NCI-H1105 treated with DMSO at 0.1 percent for 48 hours (cell line): ENCODE results near the gene AXIN2.

Experiments used
- DNase-seq: peaks from one replicate; lab custom pipeline; 2025; lab: John Stamatoyannopoulos, UW

AXIN2 gene, protein sequence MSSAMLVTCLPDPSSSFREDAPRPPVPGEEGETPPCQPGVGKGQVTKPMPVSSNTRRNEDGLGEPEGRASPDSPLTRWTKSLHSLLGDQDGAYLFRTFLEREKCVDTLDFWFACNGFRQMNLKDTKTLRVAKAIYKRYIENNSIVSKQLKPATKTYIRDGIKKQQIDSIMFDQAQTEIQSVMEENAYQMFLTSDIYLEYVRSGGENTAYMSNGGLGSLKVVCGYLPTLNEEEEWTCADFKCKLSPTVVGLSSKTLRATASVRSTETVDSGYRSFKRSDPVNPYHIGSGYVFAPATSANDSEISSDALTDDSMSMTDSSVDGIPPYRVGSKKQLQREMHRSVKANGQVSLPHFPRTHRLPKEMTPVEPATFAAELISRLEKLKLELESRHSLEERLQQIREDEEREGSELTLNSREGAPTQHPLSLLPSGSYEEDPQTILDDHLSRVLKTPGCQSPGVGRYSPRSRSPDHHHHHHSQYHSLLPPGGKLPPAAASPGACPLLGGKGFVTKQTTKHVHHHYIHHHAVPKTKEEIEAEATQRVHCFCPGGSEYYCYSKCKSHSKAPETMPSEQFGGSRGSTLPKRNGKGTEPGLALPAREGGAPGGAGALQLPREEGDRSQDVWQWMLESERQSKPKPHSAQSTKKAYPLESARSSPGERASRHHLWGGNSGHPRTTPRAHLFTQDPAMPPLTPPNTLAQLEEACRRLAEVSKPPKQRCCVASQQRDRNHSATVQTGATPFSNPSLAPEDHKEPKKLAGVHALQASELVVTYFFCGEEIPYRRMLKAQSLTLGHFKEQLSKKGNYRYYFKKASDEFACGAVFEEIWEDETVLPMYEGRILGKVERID

GRCh38 chr17:65561452-65562205, at the start of gene AXIN2:
TSS of gene AXIN2 (minus strand) at chr17:65561648. CDS start at chr17:65558620, 3,028 bp downstream.
- peak; percentile 75 for DNase-seq

DNA sequence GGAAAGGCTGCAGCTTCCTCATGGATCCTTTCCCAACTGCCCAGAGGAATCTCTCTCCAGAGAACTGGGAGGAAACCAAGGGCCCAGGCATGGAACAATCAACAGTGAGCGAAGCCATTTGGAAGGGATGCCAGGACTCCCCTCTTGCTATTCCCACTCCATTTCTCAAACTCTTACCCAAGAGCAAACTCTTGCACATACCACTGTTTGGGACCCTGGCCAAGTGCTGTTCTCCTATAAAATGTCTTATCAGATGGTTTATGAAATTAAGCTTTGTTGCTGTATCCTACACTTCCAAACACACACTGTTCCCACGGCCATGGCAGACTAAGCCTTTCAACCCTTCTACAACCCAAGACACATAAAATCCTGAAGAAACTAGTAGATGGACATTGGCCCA, 48.3 kb upstream of the AXIN2 start:
- DNase-seq, result no peak

- no peak for DNase-seq
Measured at GRCh38 chr17:65609286-65609685, 47.8 kb upstream of the AXIN2 start.

GRCh38 chr17:65604070-65604469, 42.6 kb upstream of the AXIN2 start:
- no peak for DNase-seq

DNA sequence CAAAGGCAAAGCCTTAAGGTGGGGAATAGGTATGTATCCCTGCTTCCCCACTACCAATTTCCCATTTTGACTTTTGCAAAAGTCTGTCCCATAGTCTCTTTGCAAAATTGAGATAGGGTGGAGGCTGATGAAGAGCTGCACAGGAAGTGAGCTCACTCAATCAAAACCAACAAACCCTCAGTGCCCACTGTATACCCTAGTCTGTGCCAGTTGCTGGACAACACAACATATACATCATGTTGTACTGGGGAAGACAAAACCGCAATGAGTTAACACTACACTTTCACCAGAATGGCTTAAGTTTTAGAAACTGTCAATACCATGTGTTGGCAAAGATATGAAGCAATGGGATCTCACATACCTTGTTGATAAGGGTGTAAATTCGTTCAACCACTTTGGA, 40.4 kb upstream of the AXIN2 start:
- DNase-seq, result no peak

DNA sequence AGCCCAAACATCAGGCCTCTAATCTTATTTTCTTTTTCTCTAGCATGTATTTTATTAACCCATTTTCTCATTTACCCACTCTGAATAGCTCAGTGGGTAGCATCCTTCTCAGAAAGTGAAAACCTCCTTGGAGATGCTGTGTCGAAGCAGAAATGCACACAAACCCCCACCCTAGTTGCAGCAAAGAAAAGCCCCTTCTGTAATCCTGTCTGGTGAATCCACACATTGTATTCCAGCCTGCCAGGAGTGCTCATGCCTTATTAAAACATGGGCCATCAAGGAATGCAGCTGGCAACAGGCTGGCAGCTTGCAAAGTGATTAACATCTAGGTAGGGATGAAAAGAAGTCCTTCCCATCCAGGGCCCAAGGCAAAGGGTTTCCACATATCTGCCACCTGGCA, 39.7 kb upstream of the AXIN2 start:
- no peak for DNase-seq

DNA sequence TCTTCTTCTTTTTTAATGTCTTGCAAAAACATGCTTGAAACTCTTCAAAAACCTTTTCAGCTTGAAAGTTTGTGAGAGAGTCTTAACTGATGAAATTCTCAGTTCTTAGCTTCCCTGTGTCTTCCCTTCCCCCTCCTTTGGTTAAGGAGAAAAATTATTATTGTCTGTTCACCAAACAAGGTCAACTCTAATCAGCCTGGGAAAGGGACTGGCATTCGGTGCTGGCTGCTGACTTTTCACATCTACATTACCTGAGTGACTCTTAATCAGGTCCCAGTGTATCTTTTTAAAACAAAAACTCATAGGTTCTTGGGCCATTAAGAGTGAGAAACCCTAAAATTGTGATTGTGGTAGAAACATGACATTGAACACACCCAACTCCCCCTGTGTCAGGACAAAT, 39.1 kb upstream of the AXIN2 start:
- no peak for DNase-seq

- DNase-seq, result no peak
Measured at GRCh38 chr17:65599650-65600049, 38.2 kb upstream of the AXIN2 start.

DNA sequence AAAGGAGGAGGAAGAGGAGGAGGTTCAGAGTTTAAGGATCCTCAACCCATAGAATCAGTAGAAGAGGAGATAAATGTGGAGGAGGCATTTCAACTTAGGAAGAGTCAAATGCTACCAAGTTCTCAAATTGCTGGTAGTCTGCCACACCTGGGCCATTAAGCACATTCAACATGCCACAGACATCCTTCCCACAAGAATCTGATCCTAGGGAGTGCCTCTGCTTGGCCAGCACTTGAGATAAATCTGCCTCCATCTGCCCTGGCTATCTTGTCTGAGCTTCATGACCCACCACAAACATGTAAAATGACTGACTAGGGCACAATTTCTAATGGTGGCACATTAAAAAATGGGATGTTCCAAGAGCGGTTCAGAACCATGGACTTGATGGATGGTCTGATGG, 37.3 kb upstream of the AXIN2 start:
- DNase-seq, result no peak

GRCh38 chr17:65595071-65595656, 33.7 kb upstream of the AXIN2 start:
- DNase-seq, result no peak

DNA sequence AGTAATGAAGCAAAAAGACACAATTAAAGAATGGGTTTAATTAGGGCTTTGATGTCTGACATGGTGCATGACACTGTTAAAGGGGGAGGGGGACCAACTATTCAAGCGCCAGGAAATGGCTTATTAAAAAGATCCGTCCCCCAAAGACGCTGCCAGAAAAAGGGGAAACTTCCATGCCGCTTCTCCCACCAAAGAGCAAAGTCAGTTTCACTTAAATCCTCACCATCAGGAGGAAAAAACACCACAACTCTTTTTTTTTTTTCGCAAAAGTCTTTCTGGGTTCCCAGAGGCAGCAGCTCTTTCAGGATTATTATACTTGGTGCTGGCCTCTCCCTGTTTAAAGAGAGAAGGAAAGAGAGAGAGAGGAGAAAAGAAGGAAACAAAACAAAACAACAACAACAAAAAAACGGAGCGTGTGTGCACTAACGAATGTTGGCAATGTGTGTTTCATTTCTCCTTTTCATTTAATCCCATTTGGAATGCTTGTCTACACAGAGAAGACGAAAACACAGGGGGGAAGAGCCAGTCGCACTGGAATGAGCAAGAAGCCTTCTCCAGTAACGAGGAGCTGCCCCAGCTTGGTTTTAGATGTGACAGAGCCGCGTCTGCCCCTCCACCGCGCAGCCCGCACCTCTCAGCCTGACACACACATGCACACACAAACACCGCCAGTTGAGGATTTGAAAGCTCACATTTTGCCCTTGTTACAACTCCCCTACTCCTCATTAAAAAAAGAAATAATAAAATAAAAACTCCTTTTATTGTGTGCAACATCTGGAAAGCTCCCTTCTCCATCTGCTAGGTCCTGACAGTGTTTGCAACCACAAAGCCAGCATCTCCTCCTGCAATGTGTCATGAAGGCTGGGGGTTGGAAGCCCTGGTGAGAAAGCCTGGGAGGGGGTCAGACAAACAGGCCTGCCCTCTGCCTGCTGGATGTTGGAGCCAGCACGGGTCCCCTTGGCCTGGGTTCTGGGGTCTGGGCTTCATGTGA, 32.7 kb upstream of the AXIN2 start:
- DNase-seq, result no peak

DNA sequence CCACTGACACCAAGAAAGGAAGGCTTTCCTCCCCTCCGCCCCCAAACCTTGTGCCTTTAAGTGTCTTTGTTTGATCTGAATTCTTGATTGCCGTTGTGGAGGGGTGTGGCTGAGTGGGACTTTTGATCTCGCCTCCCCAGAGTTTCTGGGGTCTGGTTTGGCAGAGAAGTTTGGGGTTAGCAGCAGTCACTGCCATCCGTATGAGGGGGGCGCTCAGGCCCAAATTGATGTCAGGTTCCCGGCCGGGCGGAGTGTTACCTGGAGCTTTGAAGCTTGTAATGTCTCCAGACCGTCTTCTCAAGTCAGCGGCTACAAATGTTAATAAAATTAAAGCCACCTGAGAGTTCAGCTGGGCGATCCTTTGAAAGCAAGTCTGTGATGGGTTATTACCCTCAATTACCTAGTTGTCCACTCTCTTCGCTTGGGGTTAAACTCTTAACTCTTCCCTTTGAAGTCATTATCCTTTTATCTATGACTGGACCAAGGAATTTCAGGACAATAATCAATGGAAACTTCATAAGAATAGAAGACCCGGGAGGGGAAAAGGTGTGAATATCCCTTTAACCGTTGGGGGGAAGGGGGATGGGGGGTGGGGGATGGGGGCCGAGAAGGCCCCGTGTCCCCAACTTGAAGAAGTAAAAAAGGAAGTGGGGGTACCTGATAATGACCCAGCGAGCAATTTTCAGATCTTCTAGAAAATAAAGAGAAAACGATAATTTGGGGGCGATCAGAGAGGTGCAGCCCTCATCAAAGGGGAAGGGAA, 31.8 kb upstream of the AXIN2 start:
- no peak for DNase-seq

GRCh38 chr17:65592125-65592965, 30.9 kb upstream of the AXIN2 start:
- DNase-seq, result no peak

- DNase-seq, result no peak
Measured at GRCh38 chr17:65589321-65589720, 27.9 kb upstream of the AXIN2 start.

DNA sequence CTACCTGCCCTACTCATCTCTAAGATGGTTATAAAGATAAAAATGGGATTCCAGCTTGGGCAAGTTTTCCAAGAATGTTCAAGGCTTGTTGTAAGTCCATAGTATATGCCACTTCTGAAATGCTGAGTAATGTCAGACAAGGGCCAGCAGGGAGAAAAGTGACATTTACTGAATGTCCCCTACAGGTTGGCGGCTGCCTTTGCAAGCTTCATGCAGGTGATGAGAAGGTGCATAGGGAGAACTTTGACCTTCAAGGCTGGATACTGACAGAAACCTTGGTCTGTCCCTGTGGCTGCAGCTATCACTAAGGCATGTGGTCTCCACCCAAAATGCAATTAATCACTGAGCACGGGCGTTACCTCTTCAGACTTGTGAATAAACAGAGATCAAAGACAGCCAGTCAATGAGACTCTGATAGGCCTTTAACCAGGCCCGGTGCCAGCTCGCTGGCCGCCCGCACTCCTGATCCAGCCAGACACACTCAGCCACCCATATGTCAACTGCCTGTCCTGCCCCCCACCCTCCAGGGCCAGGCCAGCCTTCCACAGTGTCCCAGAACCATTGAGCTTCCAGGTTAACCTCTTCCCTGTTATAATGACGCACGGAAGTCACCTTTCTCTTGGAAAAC, 26.8 kb upstream of the AXIN2 start:
- peak; percentile 49 for DNase-seq

DNA sequence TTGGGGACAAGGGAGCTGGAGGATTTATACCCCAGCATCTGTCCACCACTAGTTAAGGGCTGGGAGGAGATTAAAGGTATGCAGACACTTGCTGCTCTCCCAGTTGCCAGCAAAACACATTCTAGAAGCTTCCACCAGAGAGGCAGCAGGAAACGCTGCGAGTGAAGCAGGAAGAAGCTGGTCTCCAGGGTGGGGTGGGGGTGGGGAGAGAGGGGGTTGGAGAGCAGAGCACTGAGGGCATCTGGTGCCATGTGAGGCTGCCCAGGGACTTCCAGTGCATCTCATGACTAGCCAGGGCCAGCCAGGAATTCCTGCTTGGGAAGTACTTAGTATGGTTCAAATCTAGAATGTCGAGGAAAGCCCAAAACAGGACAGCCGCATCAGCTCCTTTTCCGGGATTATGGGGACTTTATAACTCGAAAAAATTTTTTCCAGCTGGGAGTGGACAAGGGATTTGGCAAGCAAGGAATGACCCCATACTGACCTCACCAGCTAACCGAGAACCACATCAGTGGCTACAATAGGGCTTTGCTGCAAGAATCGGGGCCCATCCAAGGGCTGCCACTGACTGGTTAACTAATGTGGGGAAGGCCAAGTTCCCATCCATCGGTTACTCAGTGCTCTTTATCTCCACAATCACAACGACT, 26.2 kb upstream of the AXIN2 start:
- no peak for DNase-seq

DNA sequence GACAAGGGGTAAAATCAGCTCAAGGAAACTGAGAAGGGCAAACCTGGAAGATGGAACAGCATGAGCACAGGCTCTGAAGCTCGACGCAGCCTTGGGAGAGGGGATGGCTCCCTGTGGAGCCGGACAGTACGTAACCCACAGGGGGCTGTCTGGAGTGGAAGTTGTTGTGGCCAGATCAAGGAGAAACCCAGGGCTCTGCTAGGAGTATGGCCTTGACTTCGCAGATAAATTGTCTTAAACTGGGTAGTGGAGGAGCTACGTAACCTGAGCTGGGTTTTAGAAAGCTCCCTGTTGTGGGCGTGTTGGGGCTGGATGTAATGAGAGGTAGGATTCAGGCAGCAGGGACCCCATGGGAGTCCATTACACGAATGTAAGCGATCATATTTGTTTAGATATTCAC, 25.5 kb upstream of the AXIN2 start:
- no peak for DNase-seq
